Stimulated activated CD8-positive, alpha-beta memory T cell treated with anti-CD3 and anti-CD28 coated beads, Interleukin-15, amount 100 ng/mL, for 24 hours (primary cell): Measurements from ENCODE around the gene PRXL2A.

Source experiments
- DNase-seq: peaks from one replicate; pipeline ENCODE4 v3.0.0-alpha.2; 2020; ENCODE audit warnings: low read depth

The PRXL2A gene

DNA sequence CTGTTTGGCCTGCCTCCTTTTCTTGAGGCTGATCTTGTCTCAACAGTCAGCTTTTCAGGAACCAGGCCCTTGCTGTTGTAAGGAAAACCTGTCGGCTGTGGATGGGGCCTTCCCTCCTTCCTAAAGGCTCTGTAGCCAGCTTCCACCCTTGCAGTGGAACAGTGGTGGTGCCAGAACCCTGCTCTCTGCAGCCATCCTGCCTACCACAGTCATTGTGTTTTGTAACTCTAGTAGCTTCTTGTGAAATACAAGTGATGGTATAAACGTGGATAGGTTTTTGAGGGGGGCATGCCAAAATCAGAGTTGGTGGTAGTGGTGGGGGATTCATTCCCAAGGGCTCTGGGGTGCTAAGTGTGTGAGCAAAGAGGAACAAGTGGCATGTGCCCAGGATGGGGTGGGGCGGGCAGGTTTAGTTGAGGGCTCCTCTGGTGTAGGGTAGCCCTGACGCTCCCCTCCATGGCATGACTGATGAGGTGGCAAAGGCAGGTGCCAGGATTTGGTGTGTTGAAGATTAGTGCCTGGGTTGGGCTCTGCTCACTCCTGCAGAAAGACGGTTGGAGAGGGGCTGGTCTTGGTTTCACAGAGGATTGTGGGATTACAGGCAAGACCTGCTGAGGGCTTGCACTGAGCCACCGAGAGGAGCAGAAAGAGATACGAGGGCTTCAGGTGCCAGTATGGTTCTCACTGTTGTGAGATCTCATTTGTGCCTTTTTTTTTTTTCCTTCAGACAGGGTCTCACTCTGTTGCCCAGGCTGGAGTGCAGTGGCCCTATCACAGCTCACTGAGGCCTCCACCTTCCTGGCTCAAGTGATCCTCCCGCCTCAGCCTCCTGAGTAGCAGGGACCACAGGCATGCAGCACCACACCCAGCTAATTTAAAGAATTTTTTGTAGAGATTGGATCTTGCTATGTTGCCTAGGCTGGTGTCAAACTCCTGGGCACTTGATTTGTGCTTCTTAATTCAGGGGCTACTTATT is 53.1 kb downstream of the PRXL2A start:
- no peak for DNase-seq

DNA sequence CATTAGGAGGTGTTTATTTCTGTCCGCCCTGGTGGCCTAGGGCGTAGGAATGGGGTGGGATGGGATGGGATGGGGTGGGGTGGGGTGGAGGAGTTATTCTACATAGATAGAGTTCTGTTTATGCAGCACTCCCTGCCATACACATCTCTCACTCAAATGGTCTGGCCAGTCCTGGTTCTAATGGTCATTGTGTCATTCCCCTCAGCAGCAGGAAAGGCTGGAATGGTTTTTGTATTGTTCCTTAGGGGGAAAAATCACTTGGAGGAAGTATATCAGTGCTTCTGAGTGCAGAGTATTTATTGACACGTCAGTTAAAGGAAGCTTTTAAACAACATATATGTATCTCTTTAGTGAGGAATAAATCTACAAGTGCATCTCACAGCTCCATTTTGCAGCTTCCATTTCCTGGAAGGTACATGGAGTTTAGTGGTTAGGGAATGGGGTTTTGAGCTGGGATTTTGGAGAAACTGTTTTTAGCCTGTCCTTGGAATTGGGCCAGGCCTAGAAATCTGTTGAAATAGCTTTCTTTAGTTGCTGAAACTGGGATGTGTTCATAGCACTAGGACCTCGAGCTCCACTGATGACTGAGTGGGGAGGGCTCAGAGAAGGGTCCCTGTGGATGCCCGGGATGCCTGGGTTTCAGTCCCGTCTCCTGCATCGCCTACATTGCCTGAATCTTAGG is 54.1 kb downstream of the PRXL2A start:
- DNase-seq: no peak

DNA sequence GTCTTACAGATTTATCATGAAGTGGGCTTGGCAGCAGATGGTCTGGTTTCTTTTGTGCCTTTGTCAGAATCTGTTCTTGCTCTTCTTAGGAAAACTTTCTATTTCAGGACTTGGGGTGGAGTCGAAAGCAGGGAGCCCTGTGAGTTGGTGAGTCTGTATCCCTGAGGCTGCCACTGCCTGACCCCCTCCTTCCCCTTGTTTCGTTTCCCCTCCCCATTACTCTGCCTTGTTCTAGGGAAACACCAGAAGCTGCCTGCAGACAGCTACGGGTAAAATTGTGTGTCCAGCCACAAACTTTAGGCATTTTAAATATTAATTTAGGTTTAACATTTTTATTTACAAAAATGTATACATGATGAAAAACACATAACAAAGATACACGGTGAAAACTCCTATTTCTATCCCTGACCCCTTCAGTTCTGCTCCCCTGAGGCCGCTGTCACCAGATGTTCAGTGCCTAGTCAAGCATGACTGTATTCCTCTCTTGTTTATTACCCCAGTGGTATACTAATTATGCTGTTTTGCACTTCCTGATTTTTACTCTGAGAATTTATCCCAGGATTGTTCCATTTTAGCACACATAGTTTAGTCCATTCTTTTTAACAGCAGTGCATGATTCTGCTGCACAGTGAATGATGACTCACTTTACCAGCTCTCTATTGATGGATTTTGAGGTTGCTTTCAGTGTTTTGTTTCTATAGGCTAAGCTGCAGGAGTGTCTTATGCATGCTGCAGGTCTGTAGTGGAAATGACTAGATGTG is 54.8 kb downstream of the PRXL2A start:
- DNase-seq: no peak

DNA sequence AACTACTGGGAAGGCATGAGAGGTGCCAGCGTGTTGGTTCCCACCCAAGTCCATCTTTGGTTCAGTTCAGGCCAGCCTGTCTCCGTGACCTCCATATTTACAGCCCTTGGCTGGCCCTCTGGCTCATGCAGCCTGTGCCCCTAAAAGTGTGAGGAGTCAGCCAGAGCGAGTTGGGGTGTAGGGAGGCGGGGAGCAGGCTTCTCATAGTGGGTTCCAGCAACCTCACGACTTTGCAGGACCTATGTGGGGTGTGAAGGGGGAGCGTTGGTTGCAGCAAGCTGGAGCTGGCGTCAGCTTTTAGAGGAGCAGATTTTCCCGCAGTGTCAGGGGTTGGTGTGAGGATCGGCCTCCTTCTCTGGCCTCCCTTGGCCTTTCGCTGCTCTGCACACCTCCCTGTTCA is 55.5 kb downstream of the PRXL2A start:
- DNase-seq: no peak

- no peak for DNase-seq
Measured at GRCh38 chr10:80464557-80465450, 56.5 kb downstream of the PRXL2A start.

DNA sequence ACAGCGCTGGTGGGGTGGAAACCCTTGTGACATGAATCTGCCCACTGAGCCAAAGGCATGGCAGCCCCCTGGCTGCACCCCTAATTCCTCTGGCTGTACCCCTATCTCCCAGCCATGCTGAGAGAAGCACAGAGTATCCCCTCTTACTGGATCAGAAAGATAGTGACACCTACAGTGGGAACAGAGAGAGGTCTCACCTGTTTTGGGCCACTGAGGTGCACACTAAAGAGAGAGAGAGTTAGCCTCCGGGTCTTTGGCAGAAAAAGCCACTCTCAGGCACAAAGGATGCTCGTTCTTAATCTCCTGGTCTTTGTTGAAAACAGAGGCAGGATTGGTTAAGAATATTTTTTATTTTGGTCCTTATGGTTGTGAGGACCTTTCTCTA is 57.1 kb downstream of the PRXL2A start:
- DNase-seq: no peak

- DNase-seq: no peak
Measured at GRCh38 chr10:80465839-80466590, 57.7 kb downstream of the PRXL2A start.

DNA sequence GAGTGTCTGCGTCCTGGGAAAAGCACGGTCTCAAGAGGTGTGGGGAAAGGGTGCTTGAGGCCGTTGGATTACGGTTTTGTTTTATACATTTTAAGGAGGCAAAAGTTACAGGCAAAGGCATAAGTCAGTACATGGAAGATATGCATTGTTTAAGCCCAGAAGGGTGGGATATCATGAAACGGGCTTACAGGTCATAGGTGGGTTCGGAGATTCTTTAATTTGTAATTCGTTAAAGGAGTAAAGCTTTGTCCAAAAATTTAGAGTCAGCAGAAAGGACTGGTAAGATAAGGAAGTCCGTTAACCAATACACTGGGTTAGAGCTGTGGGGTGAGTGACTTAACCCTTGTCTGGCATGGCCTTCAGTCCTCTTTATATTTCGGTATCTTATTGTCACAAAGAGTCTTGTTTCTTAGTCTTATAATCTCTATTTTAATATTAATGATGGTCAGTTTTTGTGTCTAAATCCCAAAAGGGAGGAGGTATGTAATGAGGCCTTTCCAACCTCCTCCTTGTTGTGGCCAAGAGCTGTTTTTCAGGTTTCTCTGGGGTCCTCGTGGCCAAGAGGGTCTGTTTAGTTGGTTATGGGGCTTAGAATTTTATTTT is 58.5 kb downstream of the PRXL2A start:
- DNase-seq: no peak

DNA sequence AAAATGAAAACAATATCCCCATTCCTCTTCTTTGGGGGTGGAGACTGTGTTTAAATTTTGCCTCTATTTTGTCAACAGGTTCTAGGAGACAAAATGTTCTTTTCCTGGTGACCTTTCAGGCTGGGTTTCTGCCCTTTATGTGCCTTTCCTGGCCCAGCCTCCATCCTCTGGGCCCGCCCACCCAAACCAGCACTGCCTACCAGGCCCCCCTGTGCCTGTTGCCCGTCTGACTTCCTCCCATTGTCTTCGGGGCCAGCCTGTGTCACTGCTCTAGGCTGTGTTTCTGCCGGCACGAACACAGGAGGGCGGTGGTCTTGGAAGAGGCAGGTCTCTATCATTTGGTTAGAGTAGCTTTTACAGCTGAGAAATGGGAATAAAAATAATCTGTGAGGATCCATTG is 59.7 kb downstream of the PRXL2A start:
- DNase-seq: no peak

DNA sequence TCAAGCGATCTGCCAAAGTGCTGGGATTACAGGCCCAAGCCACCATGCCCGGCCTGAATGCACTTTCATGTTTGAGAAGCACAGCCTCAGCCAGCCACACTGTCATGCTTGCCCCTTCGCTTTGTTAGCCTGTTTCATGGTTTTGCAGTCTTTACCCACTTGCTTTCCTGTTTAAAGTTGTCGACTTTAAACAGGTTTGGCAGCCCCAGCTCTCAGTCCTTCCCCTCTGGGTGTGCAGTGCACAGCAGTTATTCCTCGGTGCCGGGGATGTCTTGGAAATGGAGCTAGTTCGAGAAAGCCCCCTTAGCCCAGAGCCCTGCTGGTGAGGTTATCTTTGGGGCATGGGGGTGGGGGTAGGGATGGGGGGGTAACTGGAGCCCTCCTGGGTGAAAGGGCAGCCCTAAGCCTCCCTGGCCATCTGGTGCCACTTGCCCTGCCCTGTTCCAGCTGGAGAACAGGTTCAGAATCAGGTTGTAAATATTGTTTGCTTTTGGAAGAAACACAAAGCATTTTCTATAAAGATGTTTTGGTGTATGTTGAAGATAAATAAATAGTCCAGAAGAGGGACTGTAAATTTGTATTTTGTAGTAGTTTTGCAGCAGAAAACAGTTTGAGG is 60.6 kb downstream of the PRXL2A start:
- DNase-seq: no peak

DNA sequence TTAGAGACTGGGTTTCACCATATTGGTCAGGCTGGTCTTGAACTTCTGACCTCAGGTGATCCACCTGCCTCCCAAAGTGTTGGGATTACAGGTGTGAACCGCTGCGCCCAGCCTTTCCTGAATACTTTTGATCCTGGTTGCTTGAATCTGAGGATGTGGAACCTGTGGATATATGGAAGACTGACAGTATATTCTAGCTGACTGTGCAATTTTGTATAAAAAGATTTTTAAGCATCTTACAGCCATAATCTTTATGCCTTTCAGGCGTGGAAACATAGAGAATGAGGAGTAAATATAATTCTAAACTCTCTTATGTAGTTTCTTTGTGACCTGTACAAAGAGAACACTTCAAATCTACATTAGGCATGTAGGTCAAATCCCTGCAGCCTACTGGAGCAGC is 61.9 kb downstream of the PRXL2A start:
- no peak for DNase-seq

DNA sequence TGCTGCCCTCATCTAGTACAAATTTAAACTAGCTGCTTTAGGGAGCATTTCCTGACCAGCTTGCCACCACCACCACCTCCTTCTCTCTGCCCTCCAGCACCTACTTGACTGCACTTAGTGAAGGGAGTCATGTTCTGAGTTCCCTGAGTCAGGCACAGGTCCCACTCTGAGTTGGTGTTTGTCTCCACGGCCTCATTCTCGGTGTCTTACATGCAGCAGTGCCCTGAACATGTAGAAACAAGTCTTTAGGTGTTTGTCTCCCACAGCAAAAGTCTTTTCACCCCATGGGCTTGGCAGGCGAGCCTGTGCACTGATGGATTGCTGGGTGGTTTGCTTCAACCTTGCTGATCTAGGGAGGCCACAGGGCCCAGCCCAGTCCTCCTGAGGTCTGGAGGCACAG is 62.6 kb downstream of the PRXL2A start:
- DNase-seq: no peak

GRCh38 chr10:80471715-80472233 is 63.4 kb downstream of the PRXL2A start:
- DNase-seq: no peak

DNA sequence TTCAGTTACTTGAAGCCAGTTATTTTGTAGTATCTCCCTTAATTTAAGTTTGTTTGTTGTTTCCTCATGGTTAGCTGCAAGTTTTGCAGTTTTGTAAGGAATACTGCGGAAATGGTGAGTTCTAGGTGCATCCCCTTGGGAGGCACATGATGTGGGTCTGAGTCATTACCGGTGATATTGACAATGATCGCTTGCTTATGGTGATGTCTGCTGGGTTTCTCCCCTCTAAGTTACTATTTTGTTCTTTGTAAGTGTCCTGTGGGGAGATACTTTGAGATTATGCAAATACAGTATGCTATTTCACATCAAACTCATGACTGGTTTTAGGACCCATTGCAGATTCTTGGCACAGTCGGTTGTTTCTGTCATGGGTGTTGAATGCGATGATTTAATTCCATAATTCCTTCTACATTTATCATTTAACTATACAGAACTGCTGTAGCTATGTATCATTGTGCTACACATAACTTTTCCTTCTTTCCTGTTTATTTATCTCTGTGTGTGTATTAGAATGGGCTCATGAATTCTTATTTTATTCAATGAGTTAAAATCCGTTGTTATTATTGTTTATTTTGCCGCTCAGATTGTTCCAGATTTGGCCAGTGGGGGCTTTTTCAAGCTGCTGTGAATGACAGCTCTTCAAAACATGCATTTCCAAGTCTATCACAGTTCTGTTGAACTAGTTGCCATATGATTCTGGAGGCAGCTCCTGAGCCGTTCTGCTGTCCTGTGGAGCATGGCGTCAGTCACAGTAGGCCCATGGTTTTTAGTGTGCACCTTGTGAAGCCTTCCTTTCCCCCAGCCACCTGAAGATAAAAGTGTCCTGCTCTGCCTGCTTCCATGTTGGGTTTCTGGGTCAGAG is 64.1 kb downstream of the PRXL2A start:
- no peak for DNase-seq

DNA sequence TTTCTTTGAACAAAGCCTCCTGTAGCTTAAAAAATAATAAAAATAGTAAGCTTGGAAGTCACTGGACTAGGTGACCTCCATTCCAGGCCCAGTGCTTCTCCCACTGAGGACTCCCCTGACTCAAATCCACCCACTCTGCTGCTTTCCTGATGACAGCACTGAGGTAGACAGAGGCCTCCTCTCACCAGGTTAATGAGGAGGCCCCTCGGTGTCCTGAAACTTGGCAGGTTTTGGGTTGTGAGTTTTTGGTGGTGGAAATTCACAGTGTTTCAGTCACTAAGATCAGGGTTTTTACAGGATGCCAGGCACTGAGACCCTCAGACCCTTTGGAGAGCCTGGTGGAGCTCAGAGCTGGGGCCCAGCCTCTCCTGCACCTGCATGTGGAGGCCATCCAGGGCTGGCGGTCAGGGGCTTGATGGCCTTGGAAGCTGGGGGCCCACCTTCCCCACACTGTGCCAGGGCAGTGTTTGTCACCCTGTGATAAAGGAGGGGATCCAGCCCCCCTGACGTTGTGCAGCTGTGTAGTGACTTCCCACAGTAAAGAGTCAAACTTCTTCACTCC is 64.8 kb downstream of the PRXL2A start:
- DNase-seq: no peak

- no peak for DNase-seq
Measured at GRCh38 chr10:80473692-80474596, 65.6 kb downstream of the PRXL2A start.

GRCh38 chr10:80474597-80474910 is 66.2 kb downstream of the PRXL2A start:
- no peak for DNase-seq

DNA sequence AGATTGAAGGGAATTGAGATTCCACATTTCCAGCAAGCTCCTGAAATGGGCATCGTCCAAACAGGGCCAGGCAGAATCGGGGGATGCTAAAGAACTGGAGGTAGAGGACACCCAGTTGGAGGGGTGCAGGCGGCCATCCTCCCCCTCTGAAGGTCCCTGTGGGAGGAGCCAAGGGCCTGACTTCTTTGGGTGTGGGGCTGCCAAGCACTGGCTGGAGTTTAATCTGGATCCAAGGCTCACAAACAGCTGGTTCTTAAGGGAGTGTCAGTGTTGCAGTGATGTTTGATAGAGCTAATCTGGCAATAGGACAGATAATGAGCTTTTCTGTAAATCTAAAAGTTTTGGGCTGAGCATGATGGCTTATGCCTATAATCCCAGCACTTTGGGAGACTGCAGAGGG is 66.6 kb downstream of the PRXL2A start:
- DNase-seq: no peak
